ENCODE results near the gene TOR1B.

The TOR1B gene

GRCh38 chr9:129840034-129840433 is 37.0 kb downstream of the TOR1B start:
- DNase-seq (ENCODE audit: low read depth in 1 of 2, low spot score in 1 of 2) = no peak

- no peak for DNase-seq (ENCODE audit: low read depth in 1 of 2, low spot score in 1 of 2)
Observed at GRCh38 chr9:129841071-129841470, 38.1 kb downstream of the TOR1B start.

- no peak for DNase-seq (ENCODE audit: low read depth in 1 of 2, low spot score in 1 of 2)
Observed at GRCh38 chr9:129845373-129845772, 42.4 kb downstream of the TOR1B start.

- DNase-seq (ENCODE audit: low read depth in 1 of 2, low spot score in 1 of 2) = no peak
Observed at GRCh38 chr9:129848712-129849441, 45.9 kb downstream of the TOR1B start.

- no peak for DNase-seq (ENCODE audit: low read depth in 1 of 2, low spot score in 1 of 2)
Observed at GRCh38 chr9:129849901-129850300, 46.9 kb downstream of the TOR1B start.

GRCh38 chr9:129850821-129851550 is 48.0 kb downstream of the TOR1B start:
- DNase-seq (ENCODE audit: low read depth in 1 of 2, low spot score in 1 of 2) = no peak

- DNase-seq (ENCODE audit: low read depth in 1 of 2, low spot score in 1 of 2) = no peak
Observed at GRCh38 chr9:129851821-129852220, 48.8 kb downstream of the TOR1B start.

GRCh38 chr9:129852579-129852978 is 49.6 kb downstream of the TOR1B start:
- no peak for DNase-seq (ENCODE audit: low read depth in 1 of 2, low spot score in 1 of 2)

GRCh38 chr9:129853614-129854013 is 50.6 kb downstream of the TOR1B start:
- DNase-seq (ENCODE audit: low read depth in 1 of 2, low spot score in 1 of 2) = no peak

- no peak for DNase-seq (ENCODE audit: low read depth in 1 of 2, low spot score in 1 of 2)
Observed at GRCh38 chr9:129854588-129855110, 51.7 kb downstream of the TOR1B start.

- no peak for DNase-seq (ENCODE audit: low read depth in 1 of 2, low spot score in 1 of 2)
Observed at GRCh38 chr9:129857207-129857606, 54.2 kb downstream of the TOR1B start.

- DNase-seq (ENCODE audit: low read depth in 1 of 2, low spot score in 1 of 2) = no peak
Observed at GRCh38 chr9:129858167-129858962, 55.4 kb downstream of the TOR1B start.
